Measurements from ENCODE around the gene ULBP2. TPM values are rescaled to one million over a fixed set of nuclear protein-coding genes. Genes with fewer than 3 reads are reported as not detected.

The ULBP2 gene
- total and polyA plus RNA-seq, 11 donors: 0.27 to 3.7 (median 0.85) TPM

DNA sequence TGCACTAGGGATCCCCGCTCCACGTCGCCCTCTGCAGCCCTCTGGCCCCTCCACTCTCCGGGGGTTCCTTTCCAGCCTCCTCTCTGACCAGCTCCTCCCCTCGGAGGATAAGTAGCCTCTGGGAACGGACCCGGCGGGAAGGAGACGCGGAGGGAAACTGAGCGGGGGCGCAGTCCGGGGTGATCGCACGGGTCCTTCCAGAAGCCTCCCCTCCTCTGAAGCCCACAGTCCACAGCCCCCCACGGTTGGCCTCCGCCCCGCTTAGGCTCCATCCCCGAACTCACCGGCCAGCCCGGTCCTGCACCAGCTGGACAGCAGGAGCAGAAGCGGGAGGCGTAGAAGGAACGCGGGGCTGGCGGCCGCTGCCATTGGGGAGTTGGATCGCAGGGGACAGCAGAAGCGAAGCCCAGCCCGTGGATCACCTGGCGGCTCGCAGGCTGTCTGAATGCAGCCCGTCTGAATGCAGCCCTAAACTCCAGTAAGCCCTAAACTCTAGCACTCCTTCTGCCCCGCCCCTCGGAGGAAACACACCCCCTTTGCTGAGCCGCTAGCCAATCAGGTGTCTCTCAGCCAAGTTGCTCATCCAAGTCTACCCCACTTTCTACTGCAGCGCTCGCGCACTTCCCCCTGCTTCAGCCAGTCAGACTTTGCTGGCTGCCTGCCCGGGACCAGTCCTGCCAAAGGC is 19.0 kb upstream of the ULBP2 start, which contains the start of gene RAET1G:
RAET1G (minus strand) TSS at position 480 of the 685 bp plus-strand sequence; CDS start at position 369, 111 bp downstream.
- peak within 1 kb of the TSS; percentile 11 to 67 (median 58) for H3K4me3 ChIP-seq
- H3K4me1 ChIP-seq: peaks cover 0 to 32% (median 20%) of the 10 kb centered on the region in 12 donors
- no peak within 1 kb of the TSS for H3K27ac ChIP-seq
- intact Hi-C loops (cut with DNase I): loop anchor here in 6 of 10 donors (2.0 to 10.0 kb wide), 5 partner anchors 26 to 358 kb away; partner anchors contain the start of genes GINM1 (in 2 of the 6) and LRP11 (in 1 of the 6)
- 0 to 1% (median 0%) methylated on average over 13 to 40 of the region's 40 CpGs for WGBS, 4 donors
- no peaks in the 10 kb centered on the region for H3K36me3 ChIP-seq
- peak; percentile 85 to 93 (median 89) for ATAC-seq
- no peak for TF ChIP-seq POLR2A (IDR thresholded peaks at IDR 0.05)
- TF ChIP-seq, protein P1, sequence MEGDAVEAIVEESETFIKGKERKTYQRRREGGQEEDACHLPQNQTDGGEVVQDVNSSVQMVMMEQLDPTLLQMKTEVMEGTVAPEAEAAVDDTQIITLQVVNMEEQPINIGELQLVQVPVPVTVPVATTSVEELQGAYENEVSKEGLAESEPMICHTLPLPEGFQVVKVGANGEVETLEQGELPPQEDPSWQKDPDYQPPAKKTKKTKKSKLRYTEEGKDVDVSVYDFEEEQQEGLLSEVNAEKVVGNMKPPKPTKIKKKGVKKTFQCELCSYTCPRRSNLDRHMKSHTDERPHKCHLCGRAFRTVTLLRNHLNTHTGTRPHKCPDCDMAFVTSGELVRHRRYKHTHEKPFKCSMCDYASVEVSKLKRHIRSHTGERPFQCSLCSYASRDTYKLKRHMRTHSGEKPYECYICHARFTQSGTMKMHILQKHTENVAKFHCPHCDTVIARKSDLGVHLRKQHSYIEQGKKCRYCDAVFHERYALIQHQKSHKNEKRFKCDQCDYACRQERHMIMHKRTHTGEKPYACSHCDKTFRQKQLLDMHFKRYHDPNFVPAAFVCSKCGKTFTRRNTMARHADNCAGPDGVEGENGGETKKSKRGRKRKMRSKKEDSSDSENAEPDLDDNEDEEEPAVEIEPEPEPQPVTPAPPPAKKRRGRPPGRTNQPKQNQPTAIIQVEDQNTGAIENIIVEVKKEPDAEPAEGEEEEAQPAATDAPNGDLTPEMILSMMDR (IDR thresholded peaks at IDR 0.05): no peak
- H3K27me3 ChIP-seq: peaks cover 0 to 35% (median 0%) of the 10 kb centered on the region in 9 donors
- no peaks in the 10 kb centered on the region for H3K9me3 ChIP-seq
- DNase-seq: peak; percentile 91 to 93 (median 92)

DNA sequence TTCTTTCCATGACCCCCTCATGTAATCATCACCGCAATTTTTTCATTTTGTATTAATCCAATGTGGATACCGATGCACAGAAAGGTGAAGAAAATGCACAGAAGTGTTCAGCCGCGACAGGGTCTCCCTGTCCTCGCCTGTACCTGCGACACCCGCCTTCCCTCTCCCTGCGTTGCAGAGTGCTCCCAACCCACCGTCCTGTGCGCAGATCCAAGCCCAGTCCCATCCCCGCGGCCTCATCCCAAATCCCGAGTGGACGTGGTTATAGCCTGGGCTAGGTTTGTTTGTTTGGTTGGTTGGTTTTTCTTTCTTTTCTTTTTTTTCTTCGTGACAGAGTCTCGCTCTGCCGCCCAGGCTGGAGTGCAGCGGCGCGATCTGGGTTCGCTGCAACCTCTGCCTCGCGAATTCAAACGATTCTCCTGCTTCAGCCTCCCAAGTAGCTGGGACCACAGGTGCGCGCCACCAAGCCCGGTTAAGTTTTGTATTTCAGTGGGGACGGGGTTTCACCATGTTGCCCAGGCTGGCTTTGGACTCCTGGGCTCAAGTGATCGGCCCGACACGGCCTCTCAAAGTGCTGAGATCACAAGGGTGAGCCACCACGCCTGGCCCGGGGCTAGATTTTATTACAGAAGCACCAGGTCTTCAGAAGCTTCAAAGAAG is 18.4 kb upstream of the ULBP2 start:
- Histone ChIP-seq H3K9me3 (no peaks in the 10 kb centered on the region), H3K4me3 (peak overlapping the region; percentile 11 to 67 (median 58)), H3K36me3 (no peaks in the 10 kb centered on the region), H3K27ac (no peak overlapping the region), H3K4me1 (peaks cover 0 to 32% (median 20%) of the 10 kb centered on the region in 12 donors), H3K27me3 (peaks cover 0 to 35% (median 1%) of the 10 kb centered on the region in 9 donors)
- WGBS, 4 donors: 27 to 30% (median 28%) methylated on average over 33 of the region's 33 CpGs
- intact Hi-C loops (cut with DNase I): loop anchor here in 6 of 10 donors (2.0 to 10.0 kb wide), 5 partner anchors 27 to 359 kb away; partner anchors contain the start of genes GINM1 (in 2 of the 6) and LRP11 (in 1 of the 6)
- ATAC-seq: no peak
- DNase-seq: no peak
- TF ChIP-seq, protein P1 (IDR thresholded peaks at IDR 0.05): no peak
- TF ChIP-seq POLR2A (IDR thresholded peaks at IDR 0.05): no peak

DNA sequence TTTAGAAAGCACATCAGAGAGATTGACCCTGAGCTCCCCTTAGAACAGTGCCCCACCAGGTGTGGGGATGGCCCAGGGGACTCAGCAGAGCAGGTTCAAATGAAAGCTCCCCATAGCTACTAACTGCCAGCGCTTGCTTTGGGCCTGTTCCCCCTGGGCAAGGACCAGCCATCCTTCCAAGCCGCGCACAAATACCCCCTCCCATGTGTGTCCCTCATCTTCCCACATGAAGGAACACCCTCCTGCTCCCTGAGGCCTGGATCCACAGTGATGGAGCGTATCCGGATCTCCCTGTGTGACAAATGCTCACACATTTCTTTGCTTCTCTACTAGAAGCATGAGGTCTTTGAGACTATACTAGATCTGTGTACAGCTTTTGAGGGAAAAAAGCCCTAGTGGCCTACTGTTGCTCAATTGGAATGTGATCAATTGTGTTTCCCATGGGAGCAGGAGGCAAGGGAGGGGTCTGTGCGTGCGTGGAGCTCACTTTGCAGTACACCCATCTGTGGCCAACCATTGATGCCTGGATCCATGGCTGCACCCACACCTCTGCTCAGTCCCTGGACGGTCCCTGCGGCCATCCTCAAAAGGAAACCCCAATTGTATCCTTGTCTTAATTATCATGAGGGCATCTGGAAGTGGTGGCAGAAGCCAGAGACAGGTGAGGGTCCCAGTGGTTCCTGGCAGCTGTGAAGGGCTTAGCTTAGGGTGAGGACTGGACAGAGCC is 17.4 kb upstream of the ULBP2 start:
- ATAC-seq: no peak
- no peaks in the 10 kb centered on the region for H3K9me3 ChIP-seq
- peak overlapping the region in 1 of 12 donors; percentile 56 for H3K4me3 ChIP-seq
- H3K4me1 ChIP-seq: peaks cover 0 to 32% (median 20%) of the 10 kb centered on the region in 12 donors
- TF ChIP-seq, protein P1 (IDR thresholded peaks at IDR 0.05): no peak
- no peak for TF ChIP-seq POLR2A (IDR thresholded peaks at IDR 0.05)
- H3K36me3 ChIP-seq: no peaks in the 10 kb centered on the region
- no peak for DNase-seq
- H3K27ac ChIP-seq: peak overlapping the region in 1 of 12 donors; percentile 68
- peaks cover 0 to 44% (median 8%) of the 10 kb centered on the region in 9 donors for H3K27me3 ChIP-seq
- intact Hi-C loops (cut with DNase I): loop anchor here in 8 of 10 donors (2.0 to 10.0 kb wide), 8 partner anchors 28 to 360 kb away; partner anchors contain the start of genes GINM1 (in 2 of the 8), LATS1 (in 1 of the 8) and LRP11 (in 1 of the 8)
- WGBS, 4 donors: 74 to 88% (median 80%) methylated on average over 8 to 9 of the region's 9 CpGs

Data from heart left ventricle (tissue), 16 donors.